ENCODE data around the gene CNTN1. TPM values are rescaled to one million over a fixed set of nuclear protein-coding genes. Genes with fewer than 3 reads are reported as not detected.

Gene CNTN1
- total and polyA plus RNA-seq, 9 of the 15 experiments (the other 6 are each of a cell fraction or from before 2014, with no cell fraction given) = 0.16 TPM; not detected in 8

DNA sequence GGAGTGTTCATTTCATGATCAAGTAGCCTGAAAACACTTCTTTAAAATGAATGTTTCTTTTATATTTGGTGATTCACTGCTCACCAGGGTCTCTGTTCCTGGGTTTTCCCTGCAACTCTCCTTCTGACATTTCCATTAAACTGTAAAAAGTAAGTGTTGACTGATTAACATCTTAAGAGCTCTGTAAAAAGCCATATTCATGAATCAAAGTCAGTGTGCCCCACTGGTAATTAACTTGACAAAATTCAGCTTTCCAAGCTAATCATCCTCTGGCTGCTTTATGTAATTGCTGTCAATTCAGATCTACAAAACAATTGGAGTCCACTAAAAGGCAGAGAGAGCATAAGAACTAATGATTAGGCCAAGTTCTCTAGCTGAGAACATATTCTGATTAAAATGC lies 41.6 kb downstream of the CNTN1 start (continued):
- TF ChIP-seq SNRNP70 (optimal IDR thresholded peaks at IDR 0.05; ENCODE audit: low read depth, low read length) = no peak

DNA sequence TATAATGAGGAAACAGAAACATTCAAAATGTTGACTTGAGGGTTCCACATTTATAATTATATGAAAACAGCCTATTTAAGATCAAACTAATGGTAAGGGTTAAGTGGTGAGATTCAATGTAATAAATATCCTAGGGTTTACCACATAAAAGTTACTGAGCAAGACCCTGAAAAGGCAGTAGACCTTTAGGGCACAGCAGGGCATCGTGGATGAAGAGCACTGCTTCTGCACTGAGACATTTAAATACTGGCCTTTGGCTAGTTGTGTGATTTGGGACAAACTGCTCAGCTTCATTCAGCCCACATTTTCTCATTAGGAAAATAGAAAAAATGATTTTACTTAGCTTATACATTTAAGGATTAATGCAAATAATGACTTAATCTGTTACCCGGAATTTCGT lies 42.0 kb downstream of the CNTN1 start:
- in situ Hi-C loops (cut with MboI) (no loop called here), intact Hi-C loops (cut with micrococcal nuclease) (no loop called here)
- Histone ChIP-seq H4K20me1 (replicated peaks; ENCODE audit: control insufficient read depth, insufficient read depth, low read length) (no peaks in the 10 kb centered on the region), H3K4me2 (ENCODE audit: insufficient read depth, low read length) (no peak overlapping the region), H3K9me1 (ENCODE audit: control insufficient read depth, insufficient read depth, low read length) (no peaks in the 10 kb centered on the region), H3K36me3 (ENCODE audit: control insufficient read depth, insufficient read depth, low read length) (no peaks in the 10 kb centered on the region), H3K79me2 (ENCODE audit: control insufficient read depth, insufficient read depth, low read length) (no peaks in the 10 kb centered on the region), H3K27me3 (ENCODE audit: control insufficient read depth in 2 of 2, insufficient read depth in 2 of 2, low read length in 2 of 2) (no peaks in the 10 kb centered on the region), H3K27ac (ENCODE audit: extremely low read depth, low read depth, low read length) (no peak overlapping the region), H3K4me1 (replicated peaks in 1 of 2; ENCODE audit: control insufficient read depth in 2 of 2, insufficient read depth in 2 of 2, low read length in 2 of 2) (no peaks in the 10 kb centered on the region), H3K9ac (ENCODE audit: insufficient read depth in 1 of 2, low read depth in 2 of 2, low read length in 2 of 2) (no peak overlapping the region), H2AFZ (ENCODE audit: low read depth, low read length) (no peak overlapping the region), H3K4me3 (no peak overlapping the region), H3K9me3 (replicated peaks; ENCODE audit: control insufficient read depth, insufficient read depth, low read depth, low read length) (no peaks in the 10 kb centered on the region)
- 0% methylated on average over 3 of the region's 3 CpGs for WGBS (ENCODE audit: insufficient coverage, low coverage, missing lambda C conversion rate)
- FAIRE-seq (no peak), DNase-seq (ENCODE audit: extremely low read depth in 1 of 4, low spot score in 3 of 4) (no peak), ATAC-seq (no peak)
- ChIA-PET CTCF (ENCODE audit: low intra/inter-chr PET ratio) (no interaction called here), POLR2A (no interaction called here)
- BruUV-seq (replicated peaks) = no TSS peak
- TF ChIP-seq TEAD4 (IDR thresholded peaks at IDR 0.05; ENCODE audit: low read length) (no peak), TEAD4 (CRISPR knock-in tag; IDR thresholded peaks at IDR 0.05; ENCODE audit: borderline replicate concordance) (no peak), NCOA6 (IDR thresholded peaks at IDR 0.05) (no peak), IFI16 (CRISPR knock-in tag; IDR thresholded peaks at IDR 0.05) (no peak), TRIM24 (IDR thresholded peaks at IDR 0.05) (no peak), BHLHE40 (IDR thresholded peaks at IDR 0.05; ENCODE audit: low read length) (no peak), ZNF324 (CRISPR knock-in tag; IDR thresholded peaks at IDR 0.05) (no peak), TOE1 (IDR thresholded peaks at IDR 0.05; ENCODE audit: borderline replicate concordance) (no peak), TOE1 (CRISPR knock-in tag; IDR thresholded peaks at IDR 0.05; ENCODE audit: borderline replicate concordance, low read depth) (no peak), ZNF561 (CRISPR knock-in tag; conservative IDR thresholded peaks at IDR 0.05) (no peak)
- TF ChIP-seq, protein P1, sequence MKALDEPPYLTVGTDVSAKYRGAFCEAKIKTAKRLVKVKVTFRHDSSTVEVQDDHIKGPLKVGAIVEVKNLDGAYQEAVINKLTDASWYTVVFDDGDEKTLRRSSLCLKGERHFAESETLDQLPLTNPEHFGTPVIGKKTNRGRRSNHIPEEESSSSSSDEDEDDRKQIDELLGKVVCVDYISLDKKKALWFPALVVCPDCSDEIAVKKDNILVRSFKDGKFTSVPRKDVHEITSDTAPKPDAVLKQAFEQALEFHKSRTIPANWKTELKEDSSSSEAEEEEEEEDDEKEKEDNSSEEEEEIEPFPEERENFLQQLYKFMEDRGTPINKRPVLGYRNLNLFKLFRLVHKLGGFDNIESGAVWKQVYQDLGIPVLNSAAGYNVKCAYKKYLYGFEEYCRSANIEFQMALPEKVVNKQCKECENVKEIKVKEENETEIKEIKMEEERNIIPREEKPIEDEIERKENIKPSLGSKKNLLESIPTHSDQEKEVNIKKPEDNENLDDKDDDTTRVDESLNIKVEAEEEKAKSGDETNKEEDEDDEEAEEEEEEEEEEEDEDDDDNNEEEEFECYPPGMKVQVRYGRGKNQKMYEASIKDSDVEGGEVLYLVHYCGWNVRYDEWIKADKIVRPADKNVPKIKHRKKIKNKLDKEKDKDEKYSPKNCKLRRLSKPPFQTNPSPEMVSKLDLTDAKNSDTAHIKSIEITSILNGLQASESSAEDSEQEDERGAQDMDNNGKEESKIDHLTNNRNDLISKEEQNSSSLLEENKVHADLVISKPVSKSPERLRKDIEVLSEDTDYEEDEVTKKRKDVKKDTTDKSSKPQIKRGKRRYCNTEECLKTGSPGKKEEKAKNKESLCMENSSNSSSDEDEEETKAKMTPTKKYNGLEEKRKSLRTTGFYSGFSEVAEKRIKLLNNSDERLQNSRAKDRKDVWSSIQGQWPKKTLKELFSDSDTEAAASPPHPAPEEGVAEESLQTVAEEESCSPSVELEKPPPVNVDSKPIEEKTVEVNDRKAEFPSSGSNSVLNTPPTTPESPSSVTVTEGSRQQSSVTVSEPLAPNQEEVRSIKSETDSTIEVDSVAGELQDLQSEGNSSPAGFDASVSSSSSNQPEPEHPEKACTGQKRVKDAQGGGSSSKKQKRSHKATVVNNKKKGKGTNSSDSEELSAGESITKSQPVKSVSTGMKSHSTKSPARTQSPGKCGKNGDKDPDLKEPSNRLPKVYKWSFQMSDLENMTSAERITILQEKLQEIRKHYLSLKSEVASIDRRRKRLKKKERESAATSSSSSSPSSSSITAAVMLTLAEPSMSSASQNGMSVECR (CRISPR knock-in tag; IDR thresholded peaks at IDR 0.05) = no peak
- TF ChIP-seq, protein P2, sequence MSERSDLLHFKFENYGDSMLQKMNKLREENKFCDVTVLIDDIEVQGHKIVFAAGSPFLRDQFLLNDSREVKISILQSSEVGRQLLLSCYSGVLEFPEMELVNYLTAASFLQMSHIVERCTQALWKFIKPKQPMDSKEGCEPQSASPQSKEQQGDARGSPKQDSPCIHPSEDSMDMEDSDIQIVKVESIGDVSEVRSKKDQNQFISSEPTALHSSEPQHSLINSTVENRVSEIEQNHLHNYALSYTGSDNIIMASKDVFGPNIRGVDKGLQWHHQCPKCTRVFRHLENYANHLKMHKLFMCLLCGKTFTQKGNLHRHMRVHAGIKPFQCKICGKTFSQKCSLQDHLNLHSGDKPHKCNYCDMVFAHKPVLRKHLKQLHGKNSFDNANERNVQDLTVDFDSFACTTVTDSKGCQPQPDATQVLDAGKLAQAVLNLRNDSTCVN (CRISPR knock-in tag; IDR thresholded peaks at IDR 0.05) = no peak
- TF ChIP-seq, protein P3, sequence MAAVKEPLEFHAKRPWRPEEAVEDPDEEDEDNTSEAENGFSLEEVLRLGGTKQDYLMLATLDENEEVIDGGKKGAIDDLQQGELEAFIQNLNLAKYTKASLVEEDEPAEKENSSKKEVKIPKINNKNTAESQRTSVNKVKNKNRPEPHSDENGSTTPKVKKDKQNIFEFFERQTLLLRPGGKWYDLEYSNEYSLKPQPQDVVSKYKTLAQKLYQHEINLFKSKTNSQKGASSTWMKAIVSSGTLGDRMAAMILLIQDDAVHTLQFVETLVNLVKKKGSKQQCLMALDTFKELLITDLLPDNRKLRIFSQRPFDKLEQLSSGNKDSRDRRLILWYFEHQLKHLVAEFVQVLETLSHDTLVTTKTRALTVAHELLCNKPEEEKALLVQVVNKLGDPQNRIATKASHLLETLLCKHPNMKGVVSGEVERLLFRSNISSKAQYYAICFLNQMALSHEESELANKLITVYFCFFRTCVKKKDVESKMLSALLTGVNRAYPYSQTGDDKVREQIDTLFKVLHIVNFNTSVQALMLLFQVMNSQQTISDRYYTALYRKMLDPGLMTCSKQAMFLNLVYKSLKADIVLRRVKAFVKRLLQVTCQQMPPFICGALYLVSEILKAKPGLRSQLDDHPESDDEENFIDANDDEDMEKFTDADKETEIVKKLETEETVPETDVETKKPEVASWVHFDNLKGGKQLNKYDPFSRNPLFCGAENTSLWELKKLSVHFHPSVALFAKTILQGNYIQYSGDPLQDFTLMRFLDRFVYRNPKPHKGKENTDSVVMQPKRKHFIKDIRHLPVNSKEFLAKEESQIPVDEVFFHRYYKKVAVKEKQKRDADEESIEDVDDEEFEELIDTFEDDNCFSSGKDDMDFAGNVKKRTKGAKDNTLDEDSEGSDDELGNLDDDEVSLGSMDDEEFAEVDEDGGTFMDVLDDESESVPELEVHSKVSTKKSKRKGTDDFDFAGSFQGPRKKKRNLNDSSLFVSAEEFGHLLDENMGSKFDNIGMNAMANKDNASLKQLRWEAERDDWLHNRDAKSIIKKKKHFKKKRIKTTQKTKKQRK (IDR thresholded peaks at IDR 0.05; ENCODE audit: borderline replicate concordance, low read depth, low read length) = no peak
